AG08396 (cell line): Measurements from ENCODE around the gene HNRNPUL2.
"Not testable (repeated sequence)": the region's sequence is repeated elsewhere in the genome, so short reads cannot be mapped to it uniquely, and the experiment has no call there.

Source experiments
- DNase-seq: peaks from one replicate; pipeline ENCODE4 v3.0.0; 2012; ENCODE audit warnings: low spot score, mixed read lengths

The HNRNPUL2 gene

DNA sequence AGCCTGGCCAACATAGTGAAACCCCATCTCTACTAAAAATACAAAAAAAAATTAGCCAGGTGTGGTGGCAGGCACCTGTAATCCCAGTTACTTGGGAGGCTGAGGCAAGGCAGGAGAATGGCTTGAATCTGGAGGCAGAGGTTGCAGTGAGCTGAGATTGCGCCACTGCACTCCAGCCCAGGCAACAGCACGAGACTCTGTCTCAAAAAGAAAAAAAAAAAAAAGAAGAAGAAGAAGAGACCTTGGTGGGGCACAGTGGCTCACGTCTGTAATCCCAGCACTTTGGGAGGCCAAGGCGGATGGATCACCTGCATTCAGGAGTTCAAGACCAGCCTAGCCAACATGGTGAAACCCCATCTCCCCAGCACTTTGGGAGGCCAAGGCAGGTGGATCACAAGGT, 23.3 kb downstream of the HNRNPUL2 start:
- DNase-seq, result not testable (repeated sequence)

DNA sequence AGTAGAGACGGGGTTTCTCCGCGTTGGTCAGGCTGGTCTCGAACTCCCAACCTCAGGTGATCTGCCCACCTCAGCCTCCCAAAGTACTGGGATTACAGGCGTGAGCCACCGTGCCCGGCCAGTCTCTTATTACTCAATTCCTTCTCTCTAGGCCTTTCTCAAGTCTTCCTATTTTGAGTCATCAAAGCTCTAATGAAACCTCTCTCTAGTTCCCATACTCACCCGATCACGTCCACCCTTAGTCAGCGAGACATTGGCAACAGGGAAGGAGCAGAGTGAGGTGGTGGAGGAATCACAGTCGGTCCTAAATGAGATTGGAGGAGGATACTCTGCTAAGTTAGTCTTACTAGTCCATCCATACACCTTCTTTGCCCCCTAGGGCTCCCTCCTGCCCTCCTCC, 25.0 kb downstream of the HNRNPUL2 start:
- DNase-seq, result no peak

- DNase-seq, result peak; percentile 79
Observed at GRCh38 chr11:62694455-62695167, 32.6 kb downstream of the HNRNPUL2 start.

DNA sequence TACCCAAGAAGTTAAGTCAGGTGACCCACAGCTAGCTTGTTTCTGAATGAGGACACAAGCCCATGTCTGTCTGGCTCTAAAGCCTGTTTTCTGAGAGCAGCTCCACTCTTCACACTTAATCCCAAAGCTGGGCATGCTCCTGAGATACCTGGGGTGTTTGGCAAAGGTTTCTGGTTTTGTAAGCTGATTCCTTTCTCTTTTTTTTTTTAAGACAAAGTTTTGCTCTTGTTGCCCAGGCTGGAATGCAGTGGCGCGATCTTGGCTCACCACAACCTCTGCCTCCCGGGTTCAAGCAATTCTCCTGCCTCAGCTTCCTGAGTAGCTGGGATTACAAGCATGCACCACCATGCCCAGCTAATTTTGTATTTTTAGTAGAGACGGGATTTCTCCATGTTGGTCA, 33.6 kb downstream of the HNRNPUL2 start:
- not testable (repeated sequence) for DNase-seq

GRCh38 chr11:62689421-62690183, 37.7 kb downstream of the HNRNPUL2 start, which contains the start of gene LRRN4CL:
TSS of gene LRRN4CL (minus strand) at chr11:62689530. CDS start at chr11:62688508, 1,022 bp downstream.
- DNase-seq, result peak; percentile 92

GRCh38 chr11:62688491-62688890, 38.8 kb downstream of the HNRNPUL2 start:
- DNase-seq, result no peak

DNA sequence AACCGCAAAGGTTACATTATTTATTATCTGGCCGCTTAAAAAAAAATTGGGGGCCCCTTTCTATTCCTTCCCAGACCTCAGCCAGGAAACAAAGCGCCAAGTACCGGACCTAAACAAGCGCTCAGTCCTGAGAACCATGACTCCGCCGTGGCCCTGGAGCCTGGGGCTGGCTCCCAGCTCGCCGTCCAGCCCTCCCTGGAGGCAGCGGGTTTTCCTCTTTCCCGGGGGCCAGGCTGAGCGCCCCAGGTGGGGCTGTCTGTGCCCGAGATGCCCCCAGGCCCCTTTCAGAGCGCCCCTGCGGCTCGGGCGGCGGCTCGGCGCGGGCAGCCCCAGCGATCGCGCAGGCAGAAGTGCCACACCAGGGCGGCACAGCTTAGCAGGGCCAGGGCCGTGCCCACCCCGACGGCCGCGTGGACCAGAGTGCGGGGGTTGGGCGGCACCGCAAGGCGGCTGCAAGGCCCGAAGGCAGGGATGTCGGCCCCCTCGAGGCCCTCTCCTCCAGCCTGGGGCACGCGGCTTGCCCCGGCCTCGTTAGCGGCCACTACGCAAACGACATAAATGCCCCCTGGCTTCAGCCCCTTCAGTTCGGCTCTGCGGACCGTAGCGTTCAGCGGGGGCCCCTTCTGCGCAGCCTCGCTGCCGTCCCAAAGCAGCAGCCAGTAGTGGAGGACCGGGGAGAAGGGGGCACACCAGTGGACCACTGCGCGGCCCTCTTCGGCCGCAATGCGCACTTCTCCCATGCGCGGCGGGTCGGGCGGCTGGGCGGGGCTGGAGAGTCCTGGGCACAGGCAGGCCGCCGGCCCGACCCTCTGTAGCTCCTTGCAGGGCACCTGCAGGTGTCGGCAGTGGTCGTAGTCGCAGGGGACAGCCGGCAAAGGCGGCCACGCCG, 39.5 kb downstream of the HNRNPUL2 start:
- DNase-seq, result no peak

- DNase-seq, result no peak
Observed at GRCh38 chr11:62682518-62682917, 44.7 kb downstream of the HNRNPUL2 start.

GRCh38 chr11:62680825-62681240, 46.4 kb downstream of the HNRNPUL2 start:
- peak; percentile 83 for DNase-seq

DNA sequence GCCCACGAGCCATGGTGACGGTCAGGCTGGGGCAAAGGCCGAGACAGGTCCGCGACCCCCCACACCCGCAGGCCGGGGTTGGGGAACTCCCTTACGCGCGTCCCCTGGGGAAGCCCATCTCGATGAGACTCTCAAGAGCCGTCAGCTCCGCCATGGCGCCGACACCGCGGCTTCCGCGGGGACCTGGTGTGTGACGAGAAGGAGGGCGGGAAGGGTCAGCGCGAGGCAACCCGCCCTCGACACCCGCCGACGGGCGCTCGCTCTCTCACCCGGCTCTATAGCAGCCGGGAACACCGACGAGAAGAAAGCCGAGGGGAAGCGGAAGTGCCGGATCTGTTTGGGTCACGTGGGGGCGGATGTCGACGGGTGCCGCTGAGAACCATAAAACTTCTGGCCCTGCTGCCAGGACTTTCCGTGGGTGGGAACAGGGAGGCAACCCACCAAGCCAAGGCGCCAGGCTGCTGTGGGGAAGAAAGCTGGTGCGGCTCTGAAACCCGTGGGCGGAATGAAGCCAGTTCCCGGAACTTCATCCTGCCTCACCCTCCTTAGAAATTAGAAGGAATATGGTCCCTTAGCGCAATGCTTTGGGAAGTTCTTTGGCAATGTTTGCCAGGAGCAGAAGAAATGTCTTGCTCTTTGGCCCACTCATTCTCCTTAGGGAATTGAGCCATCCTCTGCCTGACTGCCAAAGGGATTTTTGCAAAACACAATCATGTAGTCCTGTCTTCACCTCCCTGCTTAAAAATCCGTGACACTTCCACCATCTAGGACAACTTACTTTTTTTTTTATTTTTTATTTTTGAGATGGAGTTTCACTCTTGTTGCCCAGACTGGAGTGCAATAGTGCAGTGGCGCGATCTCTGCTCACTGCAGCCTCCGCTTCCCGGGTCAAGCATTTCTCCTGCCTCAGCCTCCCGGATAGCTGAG, 48.2 kb downstream of the HNRNPUL2 start, which contains the start of gene UBXN1:
TSS of gene UBXN1 (minus strand) at position 304 of the 927 bp plus-strand sequence. CDS start at position 154, 150 bp downstream.
- peak; percentile 91 for DNase-seq

GRCh38 chr11:62678433-62678769, 48.9 kb downstream of the HNRNPUL2 start:
- no peak for DNase-seq

DNA sequence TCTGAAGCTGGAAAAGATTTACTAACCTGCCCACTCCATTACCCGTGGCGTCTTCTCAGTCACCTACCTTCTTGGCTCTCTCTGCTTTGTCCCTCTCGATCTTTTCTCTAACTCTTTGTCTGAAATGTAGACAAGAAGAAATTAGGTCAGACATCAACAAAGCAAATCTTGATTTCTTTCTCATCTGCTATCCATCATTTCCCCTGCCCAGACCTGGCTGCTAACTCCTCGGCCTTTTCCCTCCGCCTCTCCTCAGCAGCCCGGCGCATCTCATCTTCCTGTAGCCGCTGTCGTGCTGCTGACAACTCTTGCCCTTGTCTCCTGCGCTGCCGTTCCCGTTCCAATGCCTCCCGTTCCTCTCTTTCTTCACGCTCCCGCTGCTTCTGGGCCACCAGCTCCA, 49.5 kb downstream of the HNRNPUL2 start:
- DNase-seq, result no peak

DNA sequence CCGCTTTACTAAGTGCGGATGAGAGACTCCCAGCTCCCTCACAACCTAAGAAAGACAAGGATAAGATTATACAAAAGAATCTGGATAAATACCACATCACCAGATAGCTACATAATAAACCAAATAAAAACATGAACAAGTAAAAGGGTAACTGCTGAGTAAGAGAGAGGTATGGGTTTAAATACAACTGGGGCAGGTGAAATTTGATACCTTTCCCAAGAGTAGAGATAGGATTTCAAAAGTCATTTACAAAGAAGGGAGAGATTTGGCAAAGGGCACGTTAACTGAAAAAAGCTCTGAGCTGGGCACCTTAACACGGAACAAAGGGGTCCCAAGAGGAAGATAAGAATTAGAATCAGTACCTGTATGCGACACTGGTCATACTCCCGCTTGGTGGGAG, 50.1 kb downstream of the HNRNPUL2 start:
- no peak for DNase-seq

DNA sequence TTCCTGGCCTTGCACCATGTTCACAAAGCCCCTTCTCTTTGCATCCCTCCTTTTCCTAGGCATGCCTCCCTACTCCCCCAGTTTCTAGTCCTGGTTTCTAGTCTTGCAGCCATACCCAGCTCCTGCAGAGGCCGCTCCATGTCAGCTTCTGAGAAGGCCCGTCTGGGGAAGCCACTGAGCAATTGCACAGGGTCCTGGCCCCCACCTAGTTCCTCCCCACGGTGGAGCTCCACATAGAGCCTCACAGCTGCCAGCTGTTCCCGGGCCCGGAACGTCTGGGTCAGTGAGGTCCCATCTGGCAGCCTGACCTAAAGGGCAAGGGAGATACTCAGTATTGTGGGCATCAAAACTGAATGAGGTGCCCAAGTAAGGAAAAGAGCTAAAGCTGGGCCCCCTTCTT, 50.6 kb downstream of the HNRNPUL2 start:
- no peak for DNase-seq

- DNase-seq, result not testable (repeated sequence)
Observed at GRCh38 chr11:62675415-62675814, 51.8 kb downstream of the HNRNPUL2 start.

GRCh38 chr11:62673196-62673525, 54.1 kb downstream of the HNRNPUL2 start:
- DNase-seq, result no peak

DNA sequence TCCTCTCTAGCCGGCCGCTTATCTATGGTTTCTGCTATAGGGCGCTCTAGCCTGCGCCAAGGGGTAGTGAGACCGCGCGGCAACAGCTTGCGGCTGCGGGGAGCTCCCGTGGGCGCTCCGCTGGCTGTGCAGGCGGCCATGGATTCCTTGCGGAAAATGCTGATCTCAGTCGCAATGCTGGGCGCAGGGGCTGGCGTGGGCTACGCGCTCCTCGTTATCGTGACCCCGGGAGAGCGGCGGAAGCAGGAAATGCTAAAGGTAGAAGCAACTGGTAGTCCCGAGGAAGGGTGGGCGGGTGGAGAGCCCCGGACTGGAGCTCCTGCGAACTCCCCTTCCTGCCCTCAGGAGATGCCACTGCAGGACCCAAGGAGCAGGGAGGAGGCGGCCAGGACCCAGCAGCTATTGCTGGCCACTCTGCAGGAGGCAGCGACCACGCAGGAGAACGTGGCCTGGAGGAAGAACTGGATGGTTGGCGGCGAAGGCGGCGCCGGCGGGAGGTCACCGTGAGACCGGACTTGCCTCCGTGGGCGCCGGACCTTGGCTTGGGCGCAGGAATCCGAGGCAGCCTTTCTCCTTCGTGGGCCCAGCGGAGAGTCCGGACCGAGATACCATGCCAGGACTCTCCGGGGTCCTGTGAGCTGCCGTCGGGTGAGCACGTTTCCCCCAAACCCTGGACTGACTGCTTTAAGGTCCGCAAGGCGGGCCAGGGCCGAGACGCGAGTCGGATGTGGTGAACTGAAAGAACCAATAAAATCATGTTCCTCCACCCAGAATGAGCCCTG, 55.5 kb downstream of the HNRNPUL2 start, which contains the start of the genes LBHD1 and UQCC3:
TSS of gene LBHD1 (minus strand) at position 660 of the 782 bp plus-strand sequence. CDS start 2,236 bp downstream, outside the sequence.
TSS of gene UQCC3 (plus strand) at position 66 of the 782 bp plus-strand sequence. CDS start at position 139, 73 bp downstream.
- DNase-seq, result peak; percentile 77

DNA sequence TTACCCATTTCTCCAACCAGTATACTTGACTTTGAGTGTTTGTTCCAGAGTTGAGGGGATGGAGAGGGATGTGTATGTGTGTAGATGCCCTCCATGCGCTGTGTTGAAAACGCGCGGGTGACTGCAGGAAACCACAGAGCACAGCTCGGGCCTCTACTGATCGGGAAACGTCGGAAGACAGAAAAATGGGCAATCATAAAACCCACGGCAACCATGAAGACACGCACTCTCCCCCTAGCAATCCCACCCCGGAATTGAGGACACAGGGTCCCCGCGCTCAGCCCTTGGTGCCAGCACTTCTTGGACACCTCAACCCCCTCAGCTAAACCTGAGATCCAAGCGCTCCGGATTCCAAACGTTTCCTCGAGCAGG, 56.0 kb downstream of the HNRNPUL2 start:
- no peak for DNase-seq

DNA sequence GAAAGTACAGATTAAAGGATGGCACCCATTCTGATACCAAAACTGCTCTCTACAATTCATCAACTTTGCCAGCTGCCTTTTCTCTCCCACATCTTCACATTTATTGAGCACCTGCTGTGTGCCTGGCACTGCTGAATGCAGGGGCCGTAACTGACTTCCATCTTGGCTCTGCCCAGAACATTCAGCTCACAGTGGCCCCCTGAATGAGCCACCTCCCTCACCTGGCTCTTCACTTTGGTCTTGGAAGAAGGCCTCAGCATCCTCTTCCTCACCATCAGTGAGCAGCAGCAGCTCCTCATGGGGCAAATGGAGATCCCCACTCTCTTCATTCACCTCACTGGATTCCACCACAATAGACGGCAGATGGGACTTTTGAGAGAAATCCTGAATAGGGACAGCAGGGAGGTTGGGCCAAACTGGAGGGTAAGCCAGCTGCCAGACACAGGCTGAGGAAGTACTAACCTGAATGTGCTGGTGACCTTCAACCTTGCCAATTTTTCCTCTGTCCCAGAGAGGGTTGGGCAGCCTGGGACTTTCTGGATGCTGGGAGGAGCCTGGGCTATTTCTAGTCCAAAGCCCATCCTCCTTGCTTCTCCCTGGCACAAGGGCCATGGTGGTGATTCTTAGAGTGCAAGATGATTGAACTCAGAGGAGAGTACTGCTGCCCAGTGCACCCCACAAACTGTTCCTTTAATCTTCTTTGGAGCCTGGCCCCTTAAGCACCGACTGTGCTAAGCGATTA, 57.7 kb downstream of the HNRNPUL2 start:
- DNase-seq, result no peak

- DNase-seq, result no peak
Observed at GRCh38 chr11:62667460-62667859, 59.8 kb downstream of the HNRNPUL2 start.
